Upper lobe of left lung (tissue), 4 donors: ENCODE measurements around the gene NANS.

Source experiments
- EP300 ChIP-seq, 4 donors: sonication (generic); formaldehyde crosslinking; IDR thresholded peaks; one replicate each; pipeline ENCODE4 v1.5.1; 2017; ENCODE audit warnings: antibody characterized with exemption in 4 of 4, control low read depth in 2 of 4
- POLR2A ChIP-seq, 4 donors: fragments of 450-650 bp; IDR thresholded peaks; one replicate each; pipeline ENCODE4 v1.5.1; 2016 to 2017; ENCODE audit warnings: antibody characterized with exemption in 4 of 4, mild to moderate bottlenecking in 2 of 4
- POLR2AphosphoS5 ChIP-seq, 2 donors: sonication (generic); formaldehyde crosslinking; IDR thresholded peaks; one replicate each; pipeline ENCODE4 v1.5.1; 2017; ENCODE audit warnings: antibody characterized with exemption in 2 of 2
- TF ChIP-seq, protein P1 (sequence below), 6 experiments: fragments of 450-650 bp in 4 of 6; fragments of 200-600 bp in 2 of 6; sonication (generic) in 2 of 6; IDR thresholded peaks; one replicate each; pipeline ENCODE4 v1.5.1; 2016 to 2019; ENCODE audit warnings: antibody characterized with exemption in 6 of 6

DNA sequence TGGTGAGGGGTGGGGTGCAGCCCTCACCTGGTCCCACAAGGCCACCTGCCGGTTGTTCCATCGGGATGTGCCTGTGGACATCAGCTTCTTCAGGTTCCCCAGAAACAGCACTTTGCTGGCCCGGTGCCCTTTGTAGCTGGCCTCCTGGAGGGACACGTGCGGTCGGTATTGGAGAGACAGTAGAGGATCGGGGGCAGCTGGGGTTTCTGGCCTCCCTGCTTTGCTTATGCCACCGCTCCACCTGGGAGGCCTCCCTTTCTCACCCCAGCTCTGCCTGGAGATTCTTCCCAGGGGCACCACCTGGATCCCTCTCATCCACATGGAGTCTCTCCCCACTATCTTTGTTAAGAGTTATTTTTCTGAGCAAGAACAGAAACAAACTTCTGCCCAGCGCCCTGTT is 75.6 kb downstream of the NANS start:
- TF ChIP-seq, protein P1, sequence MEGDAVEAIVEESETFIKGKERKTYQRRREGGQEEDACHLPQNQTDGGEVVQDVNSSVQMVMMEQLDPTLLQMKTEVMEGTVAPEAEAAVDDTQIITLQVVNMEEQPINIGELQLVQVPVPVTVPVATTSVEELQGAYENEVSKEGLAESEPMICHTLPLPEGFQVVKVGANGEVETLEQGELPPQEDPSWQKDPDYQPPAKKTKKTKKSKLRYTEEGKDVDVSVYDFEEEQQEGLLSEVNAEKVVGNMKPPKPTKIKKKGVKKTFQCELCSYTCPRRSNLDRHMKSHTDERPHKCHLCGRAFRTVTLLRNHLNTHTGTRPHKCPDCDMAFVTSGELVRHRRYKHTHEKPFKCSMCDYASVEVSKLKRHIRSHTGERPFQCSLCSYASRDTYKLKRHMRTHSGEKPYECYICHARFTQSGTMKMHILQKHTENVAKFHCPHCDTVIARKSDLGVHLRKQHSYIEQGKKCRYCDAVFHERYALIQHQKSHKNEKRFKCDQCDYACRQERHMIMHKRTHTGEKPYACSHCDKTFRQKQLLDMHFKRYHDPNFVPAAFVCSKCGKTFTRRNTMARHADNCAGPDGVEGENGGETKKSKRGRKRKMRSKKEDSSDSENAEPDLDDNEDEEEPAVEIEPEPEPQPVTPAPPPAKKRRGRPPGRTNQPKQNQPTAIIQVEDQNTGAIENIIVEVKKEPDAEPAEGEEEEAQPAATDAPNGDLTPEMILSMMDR (IDR thresholded peaks at IDR 0.05), result no peak
- TF ChIP-seq POLR2AphosphoS5 (IDR thresholded peaks at IDR 0.05) (no peak), EP300 (IDR thresholded peaks at IDR 0.05) (no peak), POLR2A (IDR thresholded peaks at IDR 0.05) (no peak)
